Fibroblast of mammary gland (primary cell): ENCODE measurements around the gene PKNOX1.
"Not testable (repeated sequence)": the region's sequence is repeated elsewhere in the genome, so short reads cannot be mapped to it uniquely, and the experiment has no call there.

Source experiments
- DNase-seq: peaks from one replicate; pipeline ENCODE4 v3.0.0-alpha.2; 2010; ENCODE audit warnings: low read depth
- H3K4me3 ChIP-seq: 2 replicates; pipeline ENCODE4 v1.5.1; 2011; ENCODE audit warnings: low read depth, mild to moderate bottlenecking, low read length, moderate library complexity; ENCODE audit not compliant: control insufficient read depth
- TF ChIP-seq, protein P1 (sequence below): conservative IDR thresholded peaks from 2 replicates; pipeline ENCODE4 v1.5.1; 2011; ENCODE audit warnings: low read depth, low read length, inconsistent platforms; ENCODE audit not compliant: control insufficient read depth, insufficient read depth

Gene PKNOX1

DNA sequence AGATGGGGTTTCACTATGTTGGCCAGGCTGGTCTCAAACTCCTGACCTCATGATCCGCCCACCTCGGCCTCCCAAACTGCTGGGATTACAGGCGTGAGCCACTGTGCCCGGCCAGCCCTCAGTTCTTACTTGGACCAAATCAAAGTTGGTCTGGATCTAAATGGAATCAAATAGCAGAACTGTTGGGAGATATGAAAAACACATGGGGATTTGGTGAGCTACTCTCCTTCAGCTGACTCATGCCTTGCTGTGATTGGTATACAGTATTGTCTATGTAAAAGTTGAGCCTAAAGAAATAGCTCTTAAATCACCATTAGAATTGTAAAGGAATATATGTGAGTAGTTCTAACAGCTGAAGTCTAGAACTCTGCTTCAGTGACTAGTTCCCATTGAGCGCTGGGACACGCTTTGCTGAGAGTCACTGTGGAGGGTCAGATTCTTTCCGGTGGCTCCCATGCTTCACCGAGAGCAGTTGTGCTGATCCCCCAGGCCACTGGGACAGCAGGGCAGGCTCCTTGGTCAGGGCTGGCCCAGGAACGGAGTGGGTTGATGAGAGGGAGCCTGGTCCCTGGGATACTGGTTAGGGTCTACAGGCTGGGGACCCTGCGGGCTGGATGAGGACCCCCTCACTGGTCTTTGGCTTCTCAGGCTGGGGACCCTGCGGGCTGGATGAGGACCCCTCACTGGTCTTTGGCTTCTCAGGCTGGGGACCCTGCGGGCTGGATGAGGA lies 14.0 kb downstream of the PKNOX1 start:
- peak; percentile 89 for DNase-seq
- no peak overlapping the region for H3K4me3 ChIP-seq
- TF ChIP-seq, protein P1, sequence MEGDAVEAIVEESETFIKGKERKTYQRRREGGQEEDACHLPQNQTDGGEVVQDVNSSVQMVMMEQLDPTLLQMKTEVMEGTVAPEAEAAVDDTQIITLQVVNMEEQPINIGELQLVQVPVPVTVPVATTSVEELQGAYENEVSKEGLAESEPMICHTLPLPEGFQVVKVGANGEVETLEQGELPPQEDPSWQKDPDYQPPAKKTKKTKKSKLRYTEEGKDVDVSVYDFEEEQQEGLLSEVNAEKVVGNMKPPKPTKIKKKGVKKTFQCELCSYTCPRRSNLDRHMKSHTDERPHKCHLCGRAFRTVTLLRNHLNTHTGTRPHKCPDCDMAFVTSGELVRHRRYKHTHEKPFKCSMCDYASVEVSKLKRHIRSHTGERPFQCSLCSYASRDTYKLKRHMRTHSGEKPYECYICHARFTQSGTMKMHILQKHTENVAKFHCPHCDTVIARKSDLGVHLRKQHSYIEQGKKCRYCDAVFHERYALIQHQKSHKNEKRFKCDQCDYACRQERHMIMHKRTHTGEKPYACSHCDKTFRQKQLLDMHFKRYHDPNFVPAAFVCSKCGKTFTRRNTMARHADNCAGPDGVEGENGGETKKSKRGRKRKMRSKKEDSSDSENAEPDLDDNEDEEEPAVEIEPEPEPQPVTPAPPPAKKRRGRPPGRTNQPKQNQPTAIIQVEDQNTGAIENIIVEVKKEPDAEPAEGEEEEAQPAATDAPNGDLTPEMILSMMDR, result no peak

DNA sequence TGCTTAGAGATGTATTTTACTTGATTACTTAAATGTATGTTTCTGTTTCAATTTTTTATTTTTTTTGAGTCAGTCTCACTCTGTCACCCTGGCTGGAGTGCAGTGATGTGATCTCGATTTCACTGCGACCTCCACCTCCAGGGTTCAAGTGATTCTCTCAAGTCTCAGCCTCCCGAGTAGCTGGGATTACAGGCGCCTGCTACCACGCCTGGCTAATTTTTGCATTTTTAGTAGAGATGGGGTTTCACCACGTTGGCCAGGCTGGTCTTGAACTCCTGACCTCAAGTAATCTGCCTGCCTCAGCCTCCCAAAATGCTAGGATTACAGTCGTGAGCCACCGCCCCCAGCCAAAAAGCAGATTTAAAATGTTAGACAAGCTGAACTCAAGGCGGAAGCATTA lies 15.0 kb downstream of the PKNOX1 start:
- not testable (repeated sequence) for DNase-seq

DNA sequence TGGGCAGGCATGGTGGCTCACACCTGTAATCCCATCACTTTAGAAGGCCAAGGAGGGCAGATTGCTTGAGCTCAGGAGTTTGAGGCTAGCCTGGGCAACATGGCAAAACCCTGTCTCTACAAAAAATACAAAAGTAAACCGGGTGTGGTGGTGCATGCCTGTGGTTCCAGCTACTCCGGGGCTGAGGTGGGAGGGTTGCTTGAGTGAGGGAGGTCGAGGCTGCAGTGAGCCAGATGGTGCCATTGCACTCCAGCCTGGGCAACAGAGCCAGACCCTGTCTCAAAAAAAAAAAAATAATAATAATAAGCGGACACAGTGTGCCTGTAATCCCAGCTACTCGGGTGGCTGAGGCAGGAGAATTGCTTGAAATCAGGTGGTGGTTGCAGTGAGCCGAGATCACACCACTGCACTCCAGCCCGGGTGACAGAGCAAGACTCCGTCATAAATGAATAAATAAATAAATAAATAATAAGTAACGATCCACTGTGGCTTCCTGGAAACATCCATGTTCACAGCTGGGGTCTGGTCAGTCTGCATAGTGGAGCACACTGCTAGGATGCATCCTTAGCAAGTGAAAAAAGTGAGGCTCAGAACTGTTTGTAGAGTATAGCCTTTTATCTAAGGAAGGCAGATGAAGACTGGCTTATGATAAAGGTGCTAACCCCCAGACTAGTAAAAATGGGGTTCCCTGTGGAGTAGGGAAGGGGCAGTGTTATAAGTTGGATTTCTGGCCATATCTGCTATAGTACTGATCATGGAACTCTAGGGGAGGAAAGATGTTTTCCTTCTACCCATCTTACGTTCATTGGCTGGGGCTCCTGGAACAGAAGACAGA lies 15.7 kb downstream of the PKNOX1 start:
- no peak overlapping the region for H3K4me3 ChIP-seq
- no peak for DNase-seq
- TF ChIP-seq, protein P1, result no peak

More for the DNA sequence above, 15.0 kb downstream of the PKNOX1 start:
- H3K4me3 ChIP-seq, result not testable (repeated sequence)

DNA sequence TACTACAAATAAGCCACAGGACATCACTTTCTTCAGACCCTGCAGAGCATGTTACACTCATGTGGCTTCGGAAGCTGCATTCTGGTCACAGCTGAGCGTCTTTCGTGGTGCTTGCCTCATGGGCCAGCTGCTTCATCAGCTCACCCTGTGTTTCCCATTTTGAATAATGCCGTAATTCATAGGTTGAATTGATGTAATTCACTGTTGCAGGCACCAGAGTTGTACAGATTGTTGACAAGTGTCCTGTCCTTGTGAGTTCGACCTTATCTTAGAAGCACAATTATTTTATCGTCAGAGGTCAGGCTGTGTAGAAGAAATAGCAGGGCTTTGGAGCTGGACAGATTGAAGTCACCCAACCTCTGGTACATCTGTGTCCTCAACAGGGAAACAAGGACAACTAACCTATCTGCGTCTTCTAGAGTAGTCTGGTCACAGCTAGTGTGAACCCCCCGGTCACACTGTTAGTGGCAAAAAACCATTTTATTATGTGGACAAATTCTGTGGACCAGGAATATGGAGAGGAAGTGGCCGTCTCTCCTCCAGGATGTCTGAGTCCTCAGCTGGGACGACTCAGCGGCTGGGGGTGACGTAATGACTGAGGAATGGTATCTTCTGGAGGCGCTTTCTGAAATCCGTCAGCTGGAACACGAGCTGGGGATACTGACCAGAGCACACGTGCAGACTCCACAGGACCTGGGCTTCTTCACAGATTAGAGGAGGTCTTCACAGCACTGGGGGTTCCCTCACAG lies 17.8 kb downstream of the PKNOX1 start:
- TF ChIP-seq, protein P1, result no peak
- DNase-seq, result peak; percentile 91
- H3K4me3 ChIP-seq, result no peak overlapping the region

DNA sequence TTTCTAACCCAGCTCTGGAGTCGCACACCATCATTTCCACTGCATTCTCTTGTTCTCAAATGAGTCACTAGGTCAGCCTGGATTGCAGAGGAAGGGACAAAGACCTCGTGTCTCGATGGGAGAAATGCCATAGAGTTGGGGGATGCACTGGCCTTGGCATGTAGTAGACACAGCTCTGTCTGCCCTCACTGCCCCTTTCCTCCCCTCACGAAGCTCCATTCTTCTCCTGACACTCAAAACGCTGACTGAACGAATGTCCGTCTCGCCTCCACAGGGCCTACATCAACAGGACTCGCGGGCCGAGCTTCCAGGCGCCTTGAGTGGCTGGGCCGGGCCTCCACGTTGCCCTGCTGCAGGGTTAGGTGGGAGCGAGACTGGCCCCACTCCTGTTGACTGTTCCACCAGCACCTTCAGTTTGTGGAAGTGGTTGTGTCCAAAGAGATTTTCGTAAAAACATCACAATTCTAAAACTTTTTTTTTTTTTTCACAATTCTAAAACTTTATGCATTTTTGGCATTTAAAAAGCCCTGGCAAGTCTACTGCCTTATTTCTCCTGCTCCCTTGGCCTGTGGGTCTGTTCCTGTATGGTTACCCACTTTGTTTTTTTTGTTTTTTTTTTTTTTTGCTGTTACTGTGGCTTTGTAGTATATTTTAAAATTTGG lies 18.8 kb downstream of the PKNOX1 start:
- TF ChIP-seq, protein P1, result no peak
- no peak for DNase-seq
- H3K4me3 ChIP-seq, result no peak overlapping the region

DNA sequence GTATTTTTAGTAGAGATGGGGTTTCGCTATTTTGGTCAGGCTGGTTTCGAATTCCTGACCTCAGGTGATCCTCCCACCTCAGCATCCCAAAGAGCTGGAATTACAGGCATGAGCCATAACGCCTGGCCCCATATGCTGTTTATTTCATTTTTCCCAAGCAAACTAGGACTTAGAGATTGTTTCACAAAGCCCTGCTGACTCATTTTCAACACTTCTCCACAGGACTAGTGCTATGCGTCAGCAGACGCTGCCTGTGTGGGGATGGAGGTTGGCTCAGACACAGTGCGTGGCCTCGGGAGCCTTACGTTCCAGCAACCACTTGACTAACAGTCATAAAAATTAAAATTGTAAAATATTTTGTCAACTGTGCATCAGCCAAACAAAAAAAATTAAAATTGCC lies 22.7 kb downstream of the PKNOX1 start:
- TF ChIP-seq, protein P1, result no peak
- DNase-seq, result peak; percentile 98
- H3K4me3 ChIP-seq, result no peak overlapping the region

DNA sequence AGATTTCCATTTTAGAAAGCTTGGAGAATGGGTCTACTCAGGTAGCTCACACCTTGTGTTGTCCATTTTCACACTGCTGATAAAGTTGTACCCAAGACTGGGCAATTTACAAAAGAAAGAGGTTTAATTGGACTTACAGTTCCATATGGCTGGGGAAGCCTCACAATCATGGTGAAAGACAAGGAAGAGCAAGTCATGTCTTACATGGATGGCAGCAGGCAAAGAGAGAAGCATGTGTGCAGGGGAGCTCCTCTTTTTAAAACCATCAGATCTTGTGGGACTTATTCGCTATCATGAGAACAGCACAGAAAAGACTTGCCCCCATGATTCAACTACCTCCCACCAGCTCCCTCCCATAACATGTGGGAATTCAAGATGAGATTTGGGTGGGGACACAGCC lies 23.6 kb downstream of the PKNOX1 start:
- not testable (repeated sequence) for H3K4me3 ChIP-seq, DNase-seq

DNA sequence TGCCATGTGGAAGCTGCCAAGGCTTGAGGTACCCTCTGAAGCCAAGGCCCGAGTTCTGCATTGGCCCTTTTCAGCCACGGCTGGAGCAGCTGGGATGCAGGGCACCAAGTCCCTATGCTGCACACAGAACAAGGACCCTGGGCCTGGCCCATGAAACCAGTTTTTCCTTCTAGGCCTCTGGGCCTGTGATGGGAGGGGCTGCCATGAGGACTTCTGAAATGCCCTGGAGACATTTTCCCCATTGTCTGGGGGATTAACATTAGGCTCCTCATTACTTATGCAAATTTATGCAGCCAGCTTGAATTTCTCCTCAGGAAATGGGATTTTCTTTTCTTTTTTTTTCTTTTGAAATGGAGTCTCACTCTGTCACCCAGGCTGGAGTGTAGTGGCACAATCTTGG lies 24.8 kb downstream of the PKNOX1 start:
- DNase-seq, H3K4me3 ChIP-seq: not testable (repeated sequence)

DNA sequence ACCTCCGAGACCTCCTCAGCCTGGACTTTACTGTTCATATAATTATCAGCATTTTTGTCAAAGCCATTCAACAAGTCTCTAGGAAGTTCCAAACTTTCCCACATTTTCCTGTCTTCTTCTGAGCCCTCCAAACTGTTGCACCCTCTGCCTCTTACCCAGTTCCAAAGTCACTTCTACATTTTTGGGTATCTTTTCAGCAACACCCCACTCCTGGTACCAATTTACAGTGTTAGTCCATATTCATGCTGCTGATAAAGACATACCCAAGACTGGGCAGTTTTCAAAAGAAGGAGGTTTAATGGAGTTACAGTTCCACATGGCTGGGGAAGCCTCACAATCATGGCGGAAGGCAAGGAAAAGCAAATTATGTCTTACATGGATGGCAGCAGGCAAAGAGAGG lies 25.7 kb downstream of the PKNOX1 start:
- not testable (repeated sequence) for DNase-seq, H3K4me3 ChIP-seq
